Amniotic epithelial cell (primary cell): ENCODE data around the gene FICD.
"Not testable (repeated sequence)": the region's sequence is repeated elsewhere in the genome, so short reads cannot be mapped to it uniquely, and the experiment has no call there.

Experiments used
- DNase-seq: peaks from one replicate; pipeline ENCODE4 v3.0.0-alpha.2; 2010; ENCODE audit warnings: low read depth

Gene FICD

DNA sequence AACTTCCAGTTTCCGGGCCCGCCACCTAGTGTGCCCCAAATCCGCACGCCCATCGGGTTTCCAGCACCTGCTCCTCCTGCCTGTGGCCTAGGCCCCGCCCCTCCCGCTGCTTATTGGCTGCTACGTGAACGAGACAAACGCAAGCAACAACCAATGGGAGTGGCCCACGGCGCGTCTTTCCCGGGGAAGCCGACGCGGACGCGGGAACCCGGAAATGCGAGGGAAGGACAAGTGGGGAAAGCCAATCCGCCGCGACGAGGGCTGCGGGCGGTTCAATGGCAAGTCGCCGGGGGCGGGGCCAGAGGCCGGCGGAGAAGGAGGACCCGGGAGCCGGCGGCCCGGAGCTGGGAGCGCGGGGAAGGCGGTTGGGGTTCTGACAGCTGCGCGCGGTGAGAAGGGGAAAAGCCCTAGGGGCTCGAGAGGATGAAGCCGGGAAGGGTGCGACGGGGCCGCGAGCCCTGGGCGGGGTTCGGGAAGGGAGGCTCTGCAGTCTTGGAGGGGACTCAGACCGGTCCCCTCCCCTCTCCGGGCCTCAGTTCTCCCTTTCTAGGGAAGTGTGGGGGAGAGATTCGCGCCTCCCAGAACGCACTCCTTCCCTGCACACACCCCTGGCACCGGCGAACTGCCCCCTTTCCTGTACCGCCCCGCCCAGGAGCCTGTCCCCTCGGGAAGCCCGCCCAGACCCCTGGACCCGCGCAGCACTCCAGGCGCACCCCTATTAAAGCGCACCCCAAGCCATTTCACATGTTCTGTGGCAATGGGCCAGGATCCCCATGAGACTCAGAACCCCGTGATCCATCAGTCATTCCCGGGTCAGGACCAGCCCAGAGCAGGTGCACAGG lies at the start of gene FICD:
FICD (plus strand) TSS at position 305 of the 842 bp plus-strand sequence. CDS start 1,696 bp downstream, outside the sequence.
- DNase-seq, result peak; percentile 95

DNA sequence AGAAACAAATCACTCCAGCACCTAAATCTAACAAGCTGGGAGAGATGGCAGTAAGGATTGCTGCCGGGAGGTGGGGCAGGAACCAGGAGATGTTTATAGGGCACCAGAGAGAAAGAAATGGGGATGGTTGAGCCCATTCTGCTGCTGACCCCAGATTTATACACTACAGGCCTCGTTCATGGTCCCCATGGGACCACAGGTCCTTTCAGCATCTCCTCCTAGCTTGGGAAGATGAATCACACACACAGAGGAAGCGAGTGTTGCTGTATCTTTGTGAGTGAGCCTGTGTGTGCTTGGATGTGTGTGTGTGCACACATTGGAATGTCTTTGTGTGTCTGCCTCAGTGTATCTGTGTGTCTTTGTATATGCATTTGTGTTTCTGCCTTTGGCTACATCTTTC lies 49.7 kb upstream of the FICD start:
- no peak for DNase-seq

- peak; percentile 21 for DNase-seq
Observed at GRCh38 chr12:108468196-108468968, 46.7 kb upstream of the FICD start.

- DNase-seq, result no peak
Observed at GRCh38 chr12:108473400-108474055, 41.5 kb upstream of the FICD start.

- DNase-seq, result no peak
Observed at GRCh38 chr12:108475396-108475795, 39.7 kb upstream of the FICD start.

DNA sequence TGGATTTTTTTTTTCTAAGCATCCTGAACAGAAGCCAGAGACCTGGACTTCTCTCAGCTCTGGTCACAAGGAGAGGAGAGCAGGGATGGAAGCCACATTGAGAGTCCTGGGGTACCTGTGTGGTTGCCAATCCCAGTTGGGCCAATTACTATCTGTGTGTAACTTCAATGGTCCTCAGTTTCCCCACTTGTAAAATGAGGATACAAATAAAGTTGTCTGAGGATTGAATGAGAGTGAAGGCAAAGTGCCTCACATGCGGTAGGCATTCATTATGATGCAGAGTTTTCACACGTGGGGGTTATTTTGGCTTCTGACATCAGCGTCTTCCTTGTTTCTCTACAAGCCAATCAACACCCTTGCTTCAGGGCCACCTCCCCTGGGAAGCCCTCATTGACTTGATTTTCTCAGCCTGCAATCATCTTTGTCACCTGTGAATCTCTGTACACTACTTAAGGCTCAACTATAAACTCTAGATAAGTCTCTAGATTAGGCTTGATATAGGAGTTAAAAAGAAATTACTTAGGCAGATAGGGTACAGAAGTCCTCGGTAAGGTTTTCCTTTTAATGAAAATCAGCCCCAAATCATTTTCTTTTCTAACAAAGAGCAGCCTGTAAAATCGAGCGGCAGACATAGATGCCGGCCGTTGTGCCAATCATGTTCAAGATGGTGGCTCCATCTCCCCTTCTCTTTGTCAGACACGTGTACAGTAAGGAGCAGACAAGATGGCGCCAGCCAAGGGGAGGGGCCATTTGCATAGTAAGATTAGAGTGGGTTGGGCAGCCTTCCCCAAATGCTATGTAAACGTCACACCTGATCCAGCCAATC lies 37.8 kb upstream of the FICD start:
- no peak for DNase-seq

- DNase-seq, result no peak
Observed at GRCh38 chr12:108477881-108478259, 37.2 kb upstream of the FICD start.

GRCh38 chr12:108478611-108479206 lies 36.4 kb upstream of the FICD start:
- no peak for DNase-seq

- DNase-seq, result no peak
Observed at GRCh38 chr12:108479364-108480070, 35.6 kb upstream of the FICD start.

- DNase-seq, result no peak
Observed at GRCh38 chr12:108482717-108483212, 32.3 kb upstream of the FICD start.

- no peak for DNase-seq
Observed at GRCh38 chr12:108483213-108484059, 31.6 kb upstream of the FICD start.

DNA sequence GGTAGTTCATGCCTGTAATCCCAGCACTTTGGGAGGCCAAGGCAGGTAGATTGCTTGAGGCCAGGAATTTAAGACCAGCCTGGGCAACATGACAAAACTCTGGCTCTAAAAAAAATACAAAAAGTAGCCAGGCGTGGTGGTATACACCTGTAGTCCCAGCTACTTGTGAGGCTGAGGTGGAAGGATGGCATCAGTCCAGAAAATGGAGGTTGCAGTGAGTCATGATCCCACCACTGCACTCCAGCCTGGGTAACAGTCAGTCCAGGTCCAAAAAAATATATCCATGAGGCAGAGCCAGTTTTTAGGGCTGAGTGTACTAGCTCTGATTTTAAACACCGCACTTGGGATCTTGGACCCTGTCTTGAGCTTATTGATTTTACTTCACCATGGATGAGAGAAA lies 30.6 kb upstream of the FICD start:
- DNase-seq, result no peak

GRCh38 chr12:108484845-108485244 lies 30.2 kb upstream of the FICD start:
- no peak for DNase-seq

DNA sequence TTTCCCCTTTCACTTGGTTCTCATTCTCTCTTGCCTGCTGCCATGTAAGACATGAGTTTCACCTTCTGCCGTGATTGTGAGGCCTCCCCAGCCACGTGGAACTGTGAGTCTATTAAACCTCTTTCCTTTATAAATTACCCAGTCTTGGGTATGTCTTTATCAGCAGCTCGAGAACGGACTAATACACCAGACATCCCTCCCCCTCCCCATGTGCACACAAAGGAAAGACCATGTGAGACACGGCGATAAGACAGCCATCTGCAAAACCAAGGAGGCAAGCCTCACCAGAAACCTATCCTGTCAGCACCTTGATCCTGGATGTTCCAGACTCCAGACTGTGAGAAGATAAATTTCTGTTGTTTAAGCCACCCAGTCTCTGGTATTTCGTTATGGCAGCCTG lies 29.7 kb upstream of the FICD start:
- DNase-seq, result not testable (repeated sequence)

- DNase-seq, result not testable (repeated sequence)
Observed at GRCh38 chr12:108487029-108487428, 28.0 kb upstream of the FICD start.

- no peak for DNase-seq
Observed at GRCh38 chr12:108491256-108491655, 23.8 kb upstream of the FICD start.

DNA sequence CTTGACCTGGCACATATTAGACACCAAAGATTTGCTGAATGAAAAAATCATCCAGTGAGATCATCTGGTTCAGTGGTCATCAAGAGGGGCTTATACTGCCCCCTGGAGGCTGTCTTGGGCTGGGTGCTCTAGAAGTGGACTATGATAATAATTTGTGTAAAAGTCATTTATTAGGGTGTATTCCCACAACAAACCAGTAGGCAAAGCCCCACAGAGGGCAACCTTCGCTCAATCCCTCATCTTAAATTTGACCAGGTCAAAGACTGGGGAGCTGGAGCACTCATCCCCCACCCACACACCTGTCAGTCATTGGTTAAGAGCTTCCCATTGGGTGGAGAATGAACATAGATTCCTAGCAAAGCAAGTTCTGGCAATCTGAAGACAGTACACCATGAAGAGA lies 20.0 kb upstream of the FICD start:
- DNase-seq, result peak; percentile 7

- DNase-seq, result no peak
Observed at GRCh38 chr12:108495823-108496579, 19.1 kb upstream of the FICD start.

GRCh38 chr12:108498136-108498535 lies 16.9 kb upstream of the FICD start:
- no peak for DNase-seq
